Measurements from ENCODE around the gene VASP. TPM values are rescaled to one million over a fixed set of nuclear protein-coding genes. Genes with fewer than 3 reads are reported as not detected.

Gene VASP
- total and polyA plus RNA-seq, 2 of the 13 experiments (the other 11 are each of a cell fraction or from before 2014, with no cell fraction given) = 41.8 to 67.1 TPM

DNA sequence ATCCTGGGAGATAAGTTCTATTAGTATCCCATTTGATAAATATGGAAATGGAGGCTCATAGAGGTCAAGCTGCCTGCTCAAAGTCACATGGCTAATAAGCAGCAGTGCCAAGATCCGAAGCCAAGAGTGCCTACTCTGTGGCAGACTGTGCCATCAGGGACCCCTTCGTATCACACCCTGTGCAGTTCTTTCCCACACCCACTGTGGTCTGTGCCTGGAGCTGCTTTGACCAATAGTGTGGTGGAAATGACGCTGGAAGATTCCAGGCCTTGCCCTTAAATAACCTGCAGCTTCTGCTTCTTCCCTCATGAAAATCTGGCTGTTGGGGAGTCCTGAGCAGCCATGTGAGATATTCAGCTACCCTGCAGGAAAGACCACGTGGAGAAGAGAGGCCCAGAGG lies 67.2 kb downstream of the VASP start:
- 90% methylated on average over 3 of the region's 4 CpGs for WGBS (ENCODE audit: low lambda C conversion rate)
- H3K79me2 ChIP-seq (ENCODE audit: insufficient read depth, low read length) = peaks cover 25% of the 10 kb centered on the region
- in situ Hi-C loops (cut with HindIII; ENCODE audit: extremely low pct_ligation_motif_present, low pct_unique_long_range_greater_than_20kb) = no loop called here
- TF ChIP-seq ZNF720 (CRISPR knock-in tag; IDR thresholded peaks at IDR 0.05) = no peak
- no peak for TF ChIP-seq HMGA1 (CRISPR knock-in tag; conservative IDR thresholded peaks at IDR 0.05)
- TF ChIP-seq CAMTA2 (CRISPR knock-in tag; IDR thresholded peaks at IDR 0.05; ENCODE audit: borderline replicate concordance) = no peak
- TF ChIP-seq ZNF83 (CRISPR knock-in tag; IDR thresholded peaks at IDR 0.05; ENCODE audit: borderline replicate concordance) = no peak
- TF ChIP-seq, protein P1, sequence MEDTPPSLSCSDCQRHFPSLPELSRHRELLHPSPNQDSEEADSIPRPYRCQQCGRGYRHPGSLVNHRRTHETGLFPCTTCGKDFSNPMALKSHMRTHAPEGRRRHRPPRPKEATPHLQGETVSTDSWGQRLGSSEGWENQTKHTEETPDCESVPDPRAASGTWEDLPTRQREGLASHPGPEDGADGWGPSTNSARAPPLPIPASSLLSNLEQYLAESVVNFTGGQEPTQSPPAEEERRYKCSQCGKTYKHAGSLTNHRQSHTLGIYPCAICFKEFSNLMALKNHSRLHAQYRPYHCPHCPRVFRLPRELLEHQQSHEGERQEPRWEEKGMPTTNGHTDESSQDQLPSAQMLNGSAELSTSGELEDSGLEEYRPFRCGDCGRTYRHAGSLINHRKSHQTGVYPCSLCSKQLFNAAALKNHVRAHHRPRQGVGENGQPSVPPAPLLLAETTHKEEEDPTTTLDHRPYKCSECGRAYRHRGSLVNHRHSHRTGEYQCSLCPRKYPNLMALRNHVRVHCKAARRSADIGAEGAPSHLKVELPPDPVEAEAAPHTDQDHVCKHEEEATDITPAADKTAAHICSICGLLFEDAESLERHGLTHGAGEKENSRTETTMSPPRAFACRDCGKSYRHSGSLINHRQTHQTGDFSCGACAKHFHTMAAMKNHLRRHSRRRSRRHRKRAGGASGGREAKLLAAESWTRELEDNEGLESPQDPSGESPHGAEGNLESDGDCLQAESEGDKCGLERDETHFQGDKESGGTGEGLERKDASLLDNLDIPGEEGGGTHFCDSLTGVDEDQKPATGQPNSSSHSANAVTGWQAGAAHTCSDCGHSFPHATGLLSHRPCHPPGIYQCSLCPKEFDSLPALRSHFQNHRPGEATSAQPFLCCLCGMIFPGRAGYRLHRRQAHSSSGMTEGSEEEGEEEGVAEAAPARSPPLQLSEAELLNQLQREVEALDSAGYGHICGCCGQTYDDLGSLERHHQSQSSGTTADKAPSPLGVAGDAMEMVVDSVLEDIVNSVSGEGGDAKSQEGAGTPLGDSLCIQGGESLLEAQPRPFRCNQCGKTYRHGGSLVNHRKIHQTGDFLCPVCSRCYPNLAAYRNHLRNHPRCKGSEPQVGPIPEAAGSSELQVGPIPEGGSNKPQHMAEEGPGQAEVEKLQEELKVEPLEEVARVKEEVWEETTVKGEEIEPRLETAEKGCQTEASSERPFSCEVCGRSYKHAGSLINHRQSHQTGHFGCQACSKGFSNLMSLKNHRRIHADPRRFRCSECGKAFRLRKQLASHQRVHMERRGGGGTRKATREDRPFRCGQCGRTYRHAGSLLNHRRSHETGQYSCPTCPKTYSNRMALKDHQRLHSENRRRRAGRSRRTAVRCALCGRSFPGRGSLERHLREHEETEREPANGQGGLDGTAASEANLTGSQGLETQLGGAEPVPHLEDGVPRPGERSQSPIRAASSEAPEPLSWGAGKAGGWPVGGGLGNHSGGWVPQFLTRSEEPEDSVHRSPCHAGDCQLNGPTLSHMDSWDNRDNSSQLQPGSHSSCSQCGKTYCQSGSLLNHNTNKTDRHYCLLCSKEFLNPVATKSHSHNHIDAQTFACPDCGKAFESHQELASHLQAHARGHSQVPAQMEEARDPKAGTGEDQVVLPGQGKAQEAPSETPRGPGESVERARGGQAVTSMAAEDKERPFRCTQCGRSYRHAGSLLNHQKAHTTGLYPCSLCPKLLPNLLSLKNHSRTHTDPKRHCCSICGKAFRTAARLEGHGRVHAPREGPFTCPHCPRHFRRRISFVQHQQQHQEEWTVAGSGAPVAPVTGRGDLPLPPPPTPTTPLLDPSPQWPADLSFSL (CRISPR knock-in tag; IDR thresholded peaks at IDR 0.05) = no peak
- no peak for TF ChIP-seq ZNF747 (CRISPR knock-in tag; IDR thresholded peaks at IDR 0.05; ENCODE audit: borderline replicate concordance)
- no peak for TF ChIP-seq IRX3 (CRISPR knock-in tag; IDR thresholded peaks at IDR 0.05; ENCODE audit: borderline replicate concordance, low read depth)
- no peak for TF ChIP-seq SNAPC4 (CRISPR knock-in tag; IDR thresholded peaks at IDR 0.05)
- TF ChIP-seq, protein P2, sequence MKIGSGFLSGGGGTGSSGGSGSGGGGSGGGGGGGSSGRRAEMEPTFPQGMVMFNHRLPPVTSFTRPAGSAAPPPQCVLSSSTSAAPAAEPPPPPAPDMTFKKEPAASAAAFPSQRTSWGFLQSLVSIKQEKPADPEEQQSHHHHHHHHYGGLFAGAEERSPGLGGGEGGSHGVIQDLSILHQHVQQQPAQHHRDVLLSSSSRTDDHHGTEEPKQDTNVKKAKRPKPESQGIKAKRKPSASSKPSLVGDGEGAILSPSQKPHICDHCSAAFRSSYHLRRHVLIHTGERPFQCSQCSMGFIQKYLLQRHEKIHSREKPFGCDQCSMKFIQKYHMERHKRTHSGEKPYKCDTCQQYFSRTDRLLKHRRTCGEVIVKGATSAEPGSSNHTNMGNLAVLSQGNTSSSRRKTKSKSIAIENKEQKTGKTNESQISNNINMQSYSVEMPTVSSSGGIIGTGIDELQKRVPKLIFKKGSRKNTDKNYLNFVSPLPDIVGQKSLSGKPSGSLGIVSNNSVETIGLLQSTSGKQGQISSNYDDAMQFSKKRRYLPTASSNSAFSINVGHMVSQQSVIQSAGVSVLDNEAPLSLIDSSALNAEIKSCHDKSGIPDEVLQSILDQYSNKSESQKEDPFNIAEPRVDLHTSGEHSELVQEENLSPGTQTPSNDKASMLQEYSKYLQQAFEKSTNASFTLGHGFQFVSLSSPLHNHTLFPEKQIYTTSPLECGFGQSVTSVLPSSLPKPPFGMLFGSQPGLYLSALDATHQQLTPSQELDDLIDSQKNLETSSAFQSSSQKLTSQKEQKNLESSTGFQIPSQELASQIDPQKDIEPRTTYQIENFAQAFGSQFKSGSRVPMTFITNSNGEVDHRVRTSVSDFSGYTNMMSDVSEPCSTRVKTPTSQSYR (CRISPR knock-in tag; IDR thresholded peaks at IDR 0.05; ENCODE audit: borderline replicate concordance) = no peak
- TF ChIP-seq ZNF557 (CRISPR knock-in tag; IDR thresholded peaks at IDR 0.05) = no peak

More for the DNA sequence above, 67.2 kb downstream of the VASP start:
- H3K9ac ChIP-seq (ENCODE audit: insufficient read depth, low read depth, low read length) = no peak overlapping the region
- FAIRE-seq (no peak), DNase-seq (ENCODE audit: low spot score) (no peak), ATAC-seq (no peak)
- no peaks in the 10 kb centered on the region for H3K27me3 ChIP-seq (ENCODE audit: control insufficient read depth in 1 of 2, insufficient read depth in 2 of 2, low read length in 2 of 2)
- BruUV-seq (replicated peaks) = no TSS peak
- H3K36me3 ChIP-seq (replicated peaks in 1 of 2; ENCODE audit: control insufficient read depth in 1 of 2, insufficient read depth in 2 of 2, low read length in 2 of 2) = peaks cover 1% of the 10 kb centered on the region in 2 experiments; a peak in 1 of 5 replicates
- H4K20me1 ChIP-seq (ENCODE audit: insufficient read depth, low read length) = no peaks in the 10 kb centered on the region
- H3K4me3 ChIP-seq (replicated peaks in 1 of 3; ENCODE audit: insufficient read depth in 1 of 3, low read depth in 2 of 3, low read length in 3 of 3) = no peak overlapping the region
- no peaks in the 10 kb centered on the region for H3K9me3 ChIP-seq (ENCODE audit: low read length)
- peaks cover 58% of the 10 kb centered on the region for H3K4me1 ChIP-seq (ENCODE audit: insufficient read depth, low read length)
- no peak overlapping the region for H2AFZ ChIP-seq (ENCODE audit: low read length)
- H3K27ac ChIP-seq (ENCODE audit: extremely low read length, insufficient read depth, low read length) = no peak overlapping the region
- POLR2A ChIA-PET = no interaction called here
- intact Hi-C loops (cut with micrococcal nuclease; ENCODE audit: unreplicated experiment) = no loop called here
- H3K4me2 ChIP-seq (ENCODE audit: low read depth, low read length) = no peak overlapping the region
- CTCF ChIA-PET (ENCODE audit: low intra/inter-chr PET ratio, low total read pairs) = no interaction called here
